ENCODE data around the gene PPP1R1B. TPM values are rescaled to one million over a fixed set of nuclear protein-coding genes. Genes with fewer than 3 reads are reported as not detected.

The PPP1R1B gene
- total and polyA plus RNA-seq, 2 experiments from 2014 or later, result 3.4 to 5.4 TPM

DNA sequence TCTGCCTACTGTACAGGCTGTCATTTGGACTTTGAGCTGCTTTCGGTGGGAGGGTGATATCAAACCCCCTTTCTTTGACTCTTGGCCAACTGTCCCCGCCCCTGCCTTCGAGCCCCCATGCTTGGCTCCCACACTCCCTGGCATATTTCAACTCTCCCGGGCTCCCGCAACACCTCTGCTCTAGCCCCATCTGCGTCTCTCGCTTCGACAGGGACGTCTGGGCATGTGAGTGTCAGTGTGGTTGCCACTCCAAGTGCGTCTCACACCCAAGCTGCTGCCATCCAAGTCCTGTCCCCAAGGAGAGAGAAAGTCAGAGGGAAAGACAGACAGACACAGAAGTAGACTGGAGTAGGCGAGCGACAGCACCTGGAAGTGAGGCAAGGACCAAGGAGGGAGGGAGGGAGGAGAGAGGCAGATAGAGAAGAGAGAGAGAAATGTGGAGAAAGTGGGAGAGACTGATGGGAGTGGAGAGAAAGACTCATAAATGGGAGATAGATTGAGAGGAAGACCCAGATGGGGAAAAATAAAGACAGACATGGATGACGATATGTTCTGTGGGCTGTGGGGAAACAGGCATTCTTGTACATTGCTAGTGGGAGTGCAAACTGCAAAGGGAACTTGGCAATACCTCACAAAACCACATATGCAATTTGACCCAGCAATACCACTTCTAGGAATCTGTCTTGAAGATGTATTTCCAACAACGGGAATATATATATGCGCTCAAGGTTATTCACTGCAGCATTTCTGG, 22.0 kb downstream of the PPP1R1B start:
- H3K4me1 Mint-ChIP-seq, result peaks cover 58% of the 10 kb centered on the region
- ATAC-seq, result no peak

More for the DNA sequence above, 22.0 kb downstream of the PPP1R1B start:
- H3K4me2 ChIP-seq, result no peak overlapping the region
- Mint-ChIP-seq H3K27me3 (ENCODE audit: insufficient read depth, low read depth, poor library complexity) (peaks cover 19% of the 10 kb centered on the region), H3K27ac (no peak overlapping the region), H3K9me3 (no peaks in the 10 kb centered on the region; the same call in 2 of the 3 replicates), H3K4me3 (no peak overlapping the region), H3K36me3 (ENCODE audit: low read depth) (no peaks in the 10 kb centered on the region; the same call in 1 of the 3 replicates)
- no peak overlapping the region for H3K27ac ChIP-seq (ENCODE audit: low read depth)
- no peaks in the 10 kb centered on the region for H3K9me2 ChIP-seq (ENCODE audit: insufficient read depth)
- H3F3A ChIP-seq (replicated peaks; ENCODE audit: low read depth), result peaks cover 17% of the 10 kb centered on the region; the same call in 1 of the 2 replicates
- TF ChIP-seq ZNF114 (CRISPR knock-in tag; IDR thresholded peaks at IDR 0.05), result no peak
- TF ChIP-seq EZH2 (IDR thresholded peaks at IDR 0.05; ENCODE audit: low read depth, unreplicated experiment), result no peak
- TF ChIP-seq ZNF331 (CRISPR knock-in tag; IDR thresholded peaks at IDR 0.05; ENCODE audit: low read depth), result no peak
- TF ChIP-seq, protein P1, sequence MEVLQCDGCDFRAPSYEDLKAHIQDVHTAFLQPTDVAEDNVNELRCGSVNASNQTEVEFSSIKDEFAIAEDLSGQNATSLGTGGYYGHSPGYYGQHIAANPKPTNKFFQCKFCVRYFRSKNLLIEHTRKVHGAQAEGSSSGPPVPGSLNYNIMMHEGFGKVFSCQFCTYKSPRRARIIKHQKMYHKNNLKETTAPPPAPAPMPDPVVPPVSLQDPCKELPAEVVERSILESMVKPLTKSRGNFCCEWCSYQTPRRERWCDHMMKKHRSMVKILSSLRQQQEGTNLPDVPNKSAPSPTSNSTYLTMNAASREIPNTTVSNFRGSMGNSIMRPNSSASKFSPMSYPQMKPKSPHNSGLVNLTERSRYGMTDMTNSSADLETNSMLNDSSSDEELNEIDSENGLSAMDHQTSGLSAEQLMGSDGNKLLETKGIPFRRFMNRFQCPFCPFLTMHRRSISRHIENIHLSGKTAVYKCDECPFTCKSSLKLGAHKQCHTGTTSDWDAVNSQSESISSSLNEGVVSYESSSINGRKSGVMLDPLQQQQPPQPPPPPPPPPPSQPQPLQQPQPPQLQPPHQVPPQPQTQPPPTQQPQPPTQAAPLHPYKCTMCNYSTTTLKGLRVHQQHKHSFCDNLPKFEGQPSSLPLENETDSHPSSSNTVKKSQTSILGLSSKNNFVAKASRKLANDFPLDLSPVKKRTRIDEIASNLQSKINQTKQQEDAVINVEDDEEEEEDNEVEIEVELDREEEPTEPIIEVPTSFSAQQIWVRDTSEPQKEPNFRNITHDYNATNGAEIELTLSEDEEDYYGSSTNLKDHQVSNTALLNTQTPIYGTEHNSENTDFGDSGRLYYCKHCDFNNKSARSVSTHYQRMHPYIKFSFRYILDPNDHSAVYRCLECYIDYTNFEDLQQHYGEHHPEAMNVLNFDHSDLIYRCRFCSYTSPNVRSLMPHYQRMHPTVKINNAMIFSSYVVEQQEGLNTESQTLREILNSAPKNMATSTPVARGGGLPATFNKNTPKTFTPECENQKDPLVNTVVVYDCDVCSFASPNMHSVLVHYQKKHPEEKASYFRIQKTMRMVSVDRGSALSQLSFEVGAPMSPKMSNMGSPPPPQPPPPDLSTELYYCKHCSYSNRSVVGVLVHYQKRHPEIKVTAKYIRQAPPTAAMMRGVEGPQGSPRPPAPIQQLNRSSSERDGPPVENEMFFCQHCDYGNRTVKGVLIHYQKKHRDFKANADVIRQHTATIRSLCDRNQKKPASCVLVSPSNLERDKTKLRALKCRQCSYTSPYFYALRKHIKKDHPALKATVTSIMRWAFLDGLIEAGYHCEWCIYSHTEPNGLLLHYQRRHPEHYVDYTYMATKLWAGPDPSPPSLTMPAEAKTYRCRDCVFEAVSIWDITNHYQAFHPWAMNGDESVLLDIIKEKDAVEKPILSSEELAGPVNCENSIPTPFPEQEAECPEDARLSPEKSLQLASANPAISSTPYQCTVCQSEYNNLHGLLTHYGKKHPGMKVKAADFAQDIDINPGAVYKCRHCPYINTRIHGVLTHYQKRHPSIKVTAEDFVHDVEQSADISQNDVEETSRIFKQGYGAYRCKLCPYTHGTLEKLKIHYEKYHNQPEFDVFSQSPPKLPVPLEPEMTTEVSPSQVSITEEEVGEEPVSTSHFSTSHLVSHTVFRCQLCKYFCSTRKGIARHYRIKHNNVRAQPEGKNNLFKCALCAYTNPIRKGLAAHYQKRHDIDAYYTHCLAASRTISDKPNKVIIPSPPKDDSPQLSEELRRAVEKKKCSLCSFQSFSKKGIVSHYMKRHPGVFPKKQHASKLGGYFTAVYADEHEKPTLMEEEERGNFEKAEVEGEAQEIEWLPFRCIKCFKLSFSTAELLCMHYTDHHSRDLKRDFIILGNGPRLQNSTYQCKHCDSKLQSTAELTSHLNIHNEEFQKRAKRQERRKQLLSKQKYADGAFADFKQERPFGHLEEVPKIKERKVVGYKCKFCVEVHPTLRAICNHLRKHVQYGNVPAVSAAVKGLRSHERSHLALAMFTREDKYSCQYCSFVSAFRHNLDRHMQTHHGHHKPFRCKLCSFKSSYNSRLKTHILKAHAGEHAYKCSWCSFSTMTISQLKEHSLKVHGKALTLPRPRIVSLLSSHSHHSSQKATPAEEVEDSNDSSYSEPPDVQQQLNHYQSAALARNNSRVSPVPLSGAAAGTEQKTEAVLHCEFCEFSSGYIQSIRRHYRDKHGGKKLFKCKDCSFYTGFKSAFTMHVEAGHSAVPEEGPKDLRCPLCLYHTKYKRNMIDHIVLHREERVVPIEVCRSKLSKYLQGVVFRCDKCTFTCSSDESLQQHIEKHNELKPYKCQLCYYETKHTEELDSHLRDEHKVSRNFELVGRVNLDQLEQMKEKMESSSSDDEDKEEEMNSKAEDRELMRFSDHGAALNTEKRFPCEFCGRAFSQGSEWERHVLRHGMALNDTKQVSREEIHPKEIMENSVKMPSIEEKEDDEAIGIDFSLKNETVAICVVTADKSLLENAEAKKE (CRISPR knock-in tag; IDR thresholded peaks at IDR 0.05), result no peak
- TF ChIP-seq CREB1 (CRISPR knock-in tag; IDR thresholded peaks at IDR 0.05; ENCODE audit: low read depth), result no peak
- TF ChIP-seq JUNB (IDR thresholded peaks at IDR 0.05; ENCODE audit: unreplicated experiment), result no peak
- TF ChIP-seq, protein P2, sequence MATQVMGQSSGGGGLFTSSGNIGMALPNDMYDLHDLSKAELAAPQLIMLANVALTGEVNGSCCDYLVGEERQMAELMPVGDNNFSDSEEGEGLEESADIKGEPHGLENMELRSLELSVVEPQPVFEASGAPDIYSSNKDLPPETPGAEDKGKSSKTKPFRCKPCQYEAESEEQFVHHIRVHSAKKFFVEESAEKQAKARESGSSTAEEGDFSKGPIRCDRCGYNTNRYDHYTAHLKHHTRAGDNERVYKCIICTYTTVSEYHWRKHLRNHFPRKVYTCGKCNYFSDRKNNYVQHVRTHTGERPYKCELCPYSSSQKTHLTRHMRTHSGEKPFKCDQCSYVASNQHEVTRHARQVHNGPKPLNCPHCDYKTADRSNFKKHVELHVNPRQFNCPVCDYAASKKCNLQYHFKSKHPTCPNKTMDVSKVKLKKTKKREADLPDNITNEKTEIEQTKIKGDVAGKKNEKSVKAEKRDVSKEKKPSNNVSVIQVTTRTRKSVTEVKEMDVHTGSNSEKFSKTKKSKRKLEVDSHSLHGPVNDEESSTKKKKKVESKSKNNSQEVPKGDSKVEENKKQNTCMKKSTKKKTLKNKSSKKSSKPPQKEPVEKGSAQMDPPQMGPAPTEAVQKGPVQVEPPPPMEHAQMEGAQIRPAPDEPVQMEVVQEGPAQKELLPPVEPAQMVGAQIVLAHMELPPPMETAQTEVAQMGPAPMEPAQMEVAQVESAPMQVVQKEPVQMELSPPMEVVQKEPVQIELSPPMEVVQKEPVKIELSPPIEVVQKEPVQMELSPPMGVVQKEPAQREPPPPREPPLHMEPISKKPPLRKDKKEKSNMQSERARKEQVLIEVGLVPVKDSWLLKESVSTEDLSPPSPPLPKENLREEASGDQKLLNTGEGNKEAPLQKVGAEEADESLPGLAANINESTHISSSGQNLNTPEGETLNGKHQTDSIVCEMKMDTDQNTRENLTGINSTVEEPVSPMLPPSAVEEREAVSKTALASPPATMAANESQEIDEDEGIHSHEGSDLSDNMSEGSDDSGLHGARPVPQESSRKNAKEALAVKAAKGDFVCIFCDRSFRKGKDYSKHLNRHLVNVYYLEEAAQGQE (IDR thresholded peaks at IDR 0.05; ENCODE audit: unreplicated experiment), result no peak
- TF ChIP-seq STAT1 (IDR thresholded peaks at IDR 0.05; ENCODE audit: unreplicated experiment), result no peak
- no peak for TF ChIP-seq POLR2AphosphoS5 (IDR thresholded peaks at IDR 0.05; ENCODE audit: low read depth)
- no peak for TF ChIP-seq NANOG (IDR thresholded peaks at IDR 0.05; ENCODE audit: borderline replicate concordance)
- TF ChIP-seq, protein P3, sequence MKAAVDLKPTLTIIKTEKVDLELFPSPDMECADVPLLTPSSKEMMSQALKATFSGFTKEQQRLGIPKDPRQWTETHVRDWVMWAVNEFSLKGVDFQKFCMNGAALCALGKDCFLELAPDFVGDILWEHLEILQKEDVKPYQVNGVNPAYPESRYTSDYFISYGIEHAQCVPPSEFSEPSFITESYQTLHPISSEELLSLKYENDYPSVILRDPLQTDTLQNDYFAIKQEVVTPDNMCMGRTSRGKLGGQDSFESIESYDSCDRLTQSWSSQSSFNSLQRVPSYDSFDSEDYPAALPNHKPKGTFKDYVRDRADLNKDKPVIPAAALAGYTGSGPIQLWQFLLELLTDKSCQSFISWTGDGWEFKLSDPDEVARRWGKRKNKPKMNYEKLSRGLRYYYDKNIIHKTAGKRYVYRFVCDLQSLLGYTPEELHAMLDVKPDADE (IDR thresholded peaks at IDR 0.05), result no peak
- H4K20me1 ChIP-seq (replicated peaks; ENCODE audit: insufficient read depth), result peaks cover 8% of the 10 kb centered on the region
- no peak for DNase-seq (ENCODE audit: low spot score)
- peaks cover 36% of the 10 kb centered on the region for H3K79me2 ChIP-seq (replicated peaks; ENCODE audit: insufficient read depth)
- H3K4me1 ChIP-seq (ENCODE audit: insufficient read depth), result peaks cover 48% of the 10 kb centered on the region
- H3K4me3 ChIP-seq, result no peak overlapping the region
- no peaks in the 10 kb centered on the region for H3K27me3 ChIP-seq (ENCODE audit: insufficient read depth)
- H3K36me3 ChIP-seq (ENCODE audit: insufficient read depth), result no peaks in the 10 kb centered on the region
- no peak overlapping the region for H2AFZ ChIP-seq

Data from GM23338 (cell line).